Body of pancreas (tissue), 4 donors: Measurements from ENCODE around the gene TOM1L2.

Experiments used
- POLR2A ChIP-seq, 3 donors: fragments of 450-650 bp; IDR thresholded peaks; one replicate each; pipeline ENCODE4 v1.6.1; 2016; ENCODE audit warnings: antibody characterized with exemption in 3 of 3, mild to moderate bottlenecking in 2 of 3
- TF ChIP-seq, protein P1 (sequence below), 7 experiments: fragments of 450-650 bp in 4 of 7; fragments of 200-600 bp in 3 of 7; sonication (generic) in 3 of 7; IDR thresholded peaks; one replicate each; pipeline ENCODE4 v1.5.1; 2016 to 2019; ENCODE audit warnings: antibody characterized with exemption in 7 of 7

- TF ChIP-seq, protein P1, sequence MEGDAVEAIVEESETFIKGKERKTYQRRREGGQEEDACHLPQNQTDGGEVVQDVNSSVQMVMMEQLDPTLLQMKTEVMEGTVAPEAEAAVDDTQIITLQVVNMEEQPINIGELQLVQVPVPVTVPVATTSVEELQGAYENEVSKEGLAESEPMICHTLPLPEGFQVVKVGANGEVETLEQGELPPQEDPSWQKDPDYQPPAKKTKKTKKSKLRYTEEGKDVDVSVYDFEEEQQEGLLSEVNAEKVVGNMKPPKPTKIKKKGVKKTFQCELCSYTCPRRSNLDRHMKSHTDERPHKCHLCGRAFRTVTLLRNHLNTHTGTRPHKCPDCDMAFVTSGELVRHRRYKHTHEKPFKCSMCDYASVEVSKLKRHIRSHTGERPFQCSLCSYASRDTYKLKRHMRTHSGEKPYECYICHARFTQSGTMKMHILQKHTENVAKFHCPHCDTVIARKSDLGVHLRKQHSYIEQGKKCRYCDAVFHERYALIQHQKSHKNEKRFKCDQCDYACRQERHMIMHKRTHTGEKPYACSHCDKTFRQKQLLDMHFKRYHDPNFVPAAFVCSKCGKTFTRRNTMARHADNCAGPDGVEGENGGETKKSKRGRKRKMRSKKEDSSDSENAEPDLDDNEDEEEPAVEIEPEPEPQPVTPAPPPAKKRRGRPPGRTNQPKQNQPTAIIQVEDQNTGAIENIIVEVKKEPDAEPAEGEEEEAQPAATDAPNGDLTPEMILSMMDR (IDR thresholded peaks at IDR 0.05): no peak
- TF ChIP-seq POLR2A (IDR thresholded peaks at IDR 0.05): no peak
These were observed 8.3 kb downstream of the TOM1L2 start for GRCh38 chr17:17963694-17964436.
